SIG-M5 (cell line): ENCODE data around the gene LYZL4.

ENCODE experiments used
- DNase-seq: peaks from one replicate; lab custom pipeline; 2025; lab: John Stamatoyannopoulos, UW

The LYZL4 gene

GRCh38 chr3:42371776-42372175 lies 38.6 kb downstream of the LYZL4 start:
- no peak for DNase-seq

GRCh38 chr3:42369832-42370231 lies 40.6 kb downstream of the LYZL4 start:
- DNase-seq = no peak

- DNase-seq = no peak
Observed at GRCh38 chr3:42369304-42369703, 41.1 kb downstream of the LYZL4 start.

GRCh38 chr3:42368861-42369260 lies 41.5 kb downstream of the LYZL4 start:
- DNase-seq = no peak

- DNase-seq = no peak
Observed at GRCh38 chr3:42367903-42368302, 42.5 kb downstream of the LYZL4 start.

GRCh38 chr3:42366550-42366949 lies 43.9 kb downstream of the LYZL4 start:
- DNase-seq = no peak

GRCh38 chr3:42357335-42357734 lies 53.1 kb downstream of the LYZL4 start:
- DNase-seq = no peak

- DNase-seq = no peak
Observed at GRCh38 chr3:42355612-42356011, 54.8 kb downstream of the LYZL4 start.

GRCh38 chr3:42353631-42354030 lies 56.8 kb downstream of the LYZL4 start:
- DNase-seq = no peak

GRCh38 chr3:42351207-42351606 lies 59.2 kb downstream of the LYZL4 start:
- DNase-seq = no peak

- no peak for DNase-seq
Observed at GRCh38 chr3:42349765-42350594, 60.4 kb downstream of the LYZL4 start.

GRCh38 chr3:42347928-42348327 lies 62.5 kb downstream of the LYZL4 start:
- DNase-seq = no peak
